Transverse colon (tissue), 4 donors: ENCODE data around the gene SSU72. TPM values are rescaled to one million over a fixed set of nuclear protein-coding genes. Genes with fewer than 3 reads are reported as not detected.
"Not testable (repeated sequence)": the region's sequence is repeated elsewhere in the genome, so short reads cannot be mapped to it uniquely, and the experiment has no call there.

ENCODE experiments used
- DNase-seq: peaks from one replicate; pipeline ENCODE4 v3.0.0-alpha.2; 2019
- H3K27ac ChIP-seq, 4 donors: fragments of 200-600 bp; sonication (generic); 2 replicates each; pipeline ENCODE4 v1.5.1; 2016 to 2018; ENCODE audit warnings: inconsistent platforms in 4 of 4
- H3K27me3 ChIP-seq: fragments of 200-600 bp; sonication (generic); 2 replicates; pipeline ENCODE4 v1.5.1; 2017; ENCODE audit warnings: inconsistent platforms
- H3K36me3 ChIP-seq, 4 donors: fragments of 200-600 bp; sonication (generic); 2 replicates each; pipeline ENCODE4 v1.5.1; 2017 to 2019; ENCODE audit warnings: inconsistent platforms in 4 of 4
- H3K4me1 ChIP-seq, 4 donors: fragments of 200-600 bp; sonication (generic); 2 replicates each; pipeline ENCODE4 v1.5.1; 2017 to 2020; ENCODE audit warnings: inconsistent platforms in 4 of 4
- H3K4me3 ChIP-seq, 4 donors: fragments of 200-600 bp; sonication (generic); 1 replicate in 1 of 4; 2 replicates in 3 of 4; pipeline versions ENCODE4 v1.5.1 to v1.6.1; 2017 to 2019; ENCODE audit warnings: inconsistent platforms in 4 of 4
- H3K9me3 ChIP-seq, 2 donors: fragments of 200-600 bp; sonication (generic); 2 replicates each; pipeline ENCODE4 v1.5.1; 2017 to 2019; ENCODE audit warnings: inconsistent platforms in 2 of 2
- CTCF ChIP-seq, 5 experiments: fragments of 200-600 bp in 3 of 5; fragments of 450-650 bp in 2 of 5; sonication (generic) in 3 of 5; IDR thresholded peaks; 1 replicate in 2 of 5; 2 replicates in 3 of 5; pipeline ENCODE4 v1.5.1; 2016 to 2017; ENCODE audit warnings: antibody characterized with exemption in 5 of 5, inconsistent platforms in 3 of 5, mild to moderate bottlenecking in 2 of 5, moderate library complexity in 1 of 5
- EP300 ChIP-seq: sonication (generic); formaldehyde crosslinking; IDR thresholded peaks from one replicate; pipeline ENCODE4 v1.6.1; 2017; ENCODE audit warnings: antibody characterized with exemption, low read depth
- POLR2A ChIP-seq: fragments of 450-650 bp; IDR thresholded peaks from one replicate; pipeline ENCODE4 v1.6.1; 2016; ENCODE audit warnings: antibody characterized with exemption, mild to moderate bottlenecking, moderate library complexity
- POLR2AphosphoS5 ChIP-seq, 3 donors: sonication (generic); formaldehyde crosslinking; IDR thresholded peaks; one replicate each; pipeline ENCODE4 v1.6.1; 2016; ENCODE audit warnings: antibody characterized with exemption in 3 of 3
- WGBS, 2 donors: methylation state at CpG; one replicate each; pipeline ENCODE4 v1.1.5; 2018; ENCODE audit warnings: low coverage in 1 of 2; 5-methylcytosine and 5-hydroxymethylcytosine counted together
- in situ Hi-C, 4 donors: fragments of 200-750 bp; cut with MboI; loops; one replicate each; pipeline versions ENCODE4 v1.15.0 to v1.15.1; 2017; ENCODE audit warnings: low sequenced_read_pairs in 3 of 4, low pct_ligation_motif_present in 1 of 4, low pct_unique_long_range_greater_than_20kb in 1 of 4
- intact Hi-C: fragments of 100-400 bp; cut with DNase I; formaldehyde crosslinking; loops from one replicate; pipeline ENCODE4 v1.15.1; 2023; ENCODE audit warnings: low total_unique reads
- total RNA-seq, 4 donors: library from RNA; depleted of rRNA; stranded (reverse); fragments of >200 nt; gene quantifications; one replicate each; pipeline ENCODE4 v1.1.0, GENCODE V29; 2016

Gene SSU72
- total RNA-seq, 4 donors from 2014 or later, result 95.0 to 162 (median 136) TPM

- TF ChIP-seq POLR2A (no peak), POLR2AphosphoS5 (IDR thresholded peaks at IDR 0.05) (no peak), CTCF (IDR thresholded peaks at IDR 0.05) (no peak), EP300 (no peak)
- 93% methylated on average over 53 of the region's 66 CpGs; no CpG with 5 or more reads in 1 of the 2 donors for WGBS, 2 donors
- peaks cover 5 to 6% of the 10 kb centered on the region in 2 donors for H3K9me3 ChIP-seq
- peaks cover 0 to 11% (median 5%) of the 10 kb centered on the region in 4 donors for H3K4me1 ChIP-seq
- H3K27ac ChIP-seq, result no peak overlapping the region
- in situ Hi-C loops, result no loop called here
- no peaks in the 10 kb centered on the region for H3K36me3 ChIP-seq
- no peak for DNase-seq
- intact Hi-C loops, result no loop called here
- no peak overlapping the region for H3K4me3 ChIP-seq
- H3K27me3 ChIP-seq, result peaks cover 7% of the 10 kb centered on the region
Observed at GRCh38 chr1:1535201-1536018, 39.3 kb downstream of the SSU72 start.

- intact Hi-C loops (no loop called here), in situ Hi-C loops (no loop called here)
- no peak for DNase-seq
- no peak overlapping the region for H3K4me3 ChIP-seq
- no peak overlapping the region for H3K27ac ChIP-seq
- H3K27me3 ChIP-seq, result peaks cover 5% of the 10 kb centered on the region
- 87 to 100% methylated on average over 1 to 26 of the region's 31 CpGs for WGBS, 2 donors
- peaks cover 0 to 8% (median 4%) of the 10 kb centered on the region in 4 donors for H3K4me1 ChIP-seq
- H3K36me3 ChIP-seq, result no peaks in the 10 kb centered on the region
- H3K9me3 ChIP-seq, result peaks cover 5 to 6% of the 10 kb centered on the region in 2 donors
- TF ChIP-seq EP300, result no peak
- no peak for TF ChIP-seq POLR2A
- no peak for TF ChIP-seq CTCF (IDR thresholded peaks at IDR 0.05)
- TF ChIP-seq POLR2AphosphoS5 (IDR thresholded peaks at IDR 0.05), result no peak
Observed at GRCh38 chr1:1534401-1535154, 40.1 kb downstream of the SSU72 start.

- H3K9me3 ChIP-seq, H3K4me3 ChIP-seq, DNase-seq, H3K27me3 ChIP-seq, H3K36me3 ChIP-seq, in situ Hi-C loops, H3K27ac ChIP-seq, H3K4me1 ChIP-seq, intact Hi-C loops: not testable (repeated sequence)
- WGBS, 2 donors, result 94% methylated on average over 15 of the region's 18 CpGs; no CpG with 5 or more reads in 1 of the 2 donors
Observed at GRCh38 chr1:1533894-1534291, 40.8 kb downstream of the SSU72 start.

- in situ Hi-C loops, result not testable (repeated sequence)
Observed at GRCh38 chr1:1533176-1533893, 41.3 kb downstream of the SSU72 start.

GRCh38 chr1:1531947-1532346 is 42.7 kb downstream of the SSU72 start:
- Histone ChIP-seq H3K9me3 (peaks cover 5 to 6% of the 10 kb centered on the region in 2 donors), H3K36me3 (peaks cover 0 to 5% (median 0%) of the 10 kb centered on the region in 4 donors), H3K27me3 (no peaks in the 10 kb centered on the region), H3K4me1 (no peaks in the 10 kb centered on the region), H3K4me3 (no peak overlapping the region), H3K27ac (no peak overlapping the region)
- intact Hi-C loops, result no loop called here
- DNase-seq, result no peak
- in situ Hi-C loops, result no loop called here
- WGBS, 2 donors, result 75 to 92% methylated on average over 1 to 4 of the region's 4 CpGs
- TF ChIP-seq EP300, result no peak
- TF ChIP-seq POLR2A, result no peak
- no peak for TF ChIP-seq CTCF (IDR thresholded peaks at IDR 0.05)
- TF ChIP-seq POLR2AphosphoS5 (IDR thresholded peaks at IDR 0.05), result no peak

More at GRCh38 chr1:1533176-1533893, 41.3 kb downstream of the SSU72 start:
- 77% methylated on average over 15 of the region's 22 CpGs; no CpG with 5 or more reads in 1 of the 2 donors for WGBS, 2 donors
- H3K4me3 ChIP-seq, intact Hi-C loops, H3K4me1 ChIP-seq, H3K9me3 ChIP-seq, DNase-seq, H3K27ac ChIP-seq, H3K36me3 ChIP-seq, H3K27me3 ChIP-seq: not testable (repeated sequence)
